MCF 10A (cell line): ENCODE data around the gene SERPINA4. TPM values are rescaled to one million over a fixed set of nuclear protein-coding genes. Genes with fewer than 3 reads are reported as not detected.

Source experiments
- Bru-seq: library from RNA; stranded (reverse); fragments of 400-500 nt; gene quantifications from one replicate; lab custom pipeline; 2021; lab: Mats Ljungman, UMichigan
- BruChase-seq, 2 experiments: library from RNA; stranded (reverse); fragments of 400-500 nt; gene quantifications; one replicate each; lab custom pipeline; 2021; lab: Mats Ljungman, UMichigan
- BruUV-seq: library from RNA; stranded (reverse); fragments of 400-500 nt; replicated peaks from 2 replicates; lab custom pipeline; 2021; lab: Mats Ljungman, UMichigan
- CTCF ChIA-PET: fragments of 300-600 bp; sonication (Branson Sonifier 250); formaldehyde crosslinking; extraction: SDS; loops from one replicate; lab custom pipeline; 2021; ENCODE audit warnings: antibody characterized with exemption, inconsistent platforms; lab: Yijun Ruan, JAX
- POLR2A ChIA-PET: fragments of 300-600, 350-650 bp; sonication (Branson Sonifier 250); formaldehyde crosslinking; extraction: SDS; loops from one replicate; lab custom pipeline; 2020; ENCODE audit warnings: antibody characterized with exemption, inconsistent platforms; lab: Yijun Ruan, JAX
- DNase-seq: peaks from one replicate; pipeline ENCODE4 v3.0.0-alpha.2; 2018; ENCODE audit not compliant: unreplicated experiment
- H3K27ac Mint-ChIP-seq: one replicate; pipeline ENCODE4 v1.8.0; 2022; ENCODE audit warnings: mild to moderate bottlenecking, low read depth, mixed read lengths; ENCODE audit not compliant: unreplicated experiment
- H3K27me3 Mint-ChIP-seq: one replicate; pipeline ENCODE4 v1.8.0; 2022; ENCODE audit warnings: mixed read lengths; ENCODE audit not compliant: insufficient read depth, unreplicated experiment
- H3K36me3 Mint-ChIP-seq: one replicate; pipeline ENCODE4 v1.8.0; 2022; ENCODE audit warnings: mild to moderate bottlenecking, moderate library complexity, mixed read lengths; ENCODE audit not compliant: insufficient read depth, unreplicated experiment
- H3K4me1 Mint-ChIP-seq: one replicate; pipeline ENCODE4 v1.8.0; 2022; ENCODE audit warnings: mixed read lengths; ENCODE audit not compliant: insufficient read depth, unreplicated experiment
- H3K4me3 Mint-ChIP-seq: one replicate; pipeline ENCODE4 v1.8.0; 2022; ENCODE audit warnings: mild to moderate bottlenecking, moderate library complexity, mixed read lengths; ENCODE audit not compliant: unreplicated experiment
- H3K9me3 Mint-ChIP-seq: one replicate; pipeline ENCODE4 v1.8.0; 2022; ENCODE audit warnings: mixed read lengths; ENCODE audit not compliant: unreplicated experiment
- CTCF ChIP-seq: fragments of 200-600 bp; IDR thresholded peaks from one replicate; pipeline ENCODE4 v1.8.0; 2022; ENCODE audit warnings: antibody characterized with exemption, mild to moderate bottlenecking; ENCODE audit not compliant: unreplicated experiment
- intact Hi-C: fragments of 100-400 bp; cut with micrococcal nuclease; formaldehyde crosslinking; loops from 2 replicates; pipeline ENCODE4 v1.14.1; 2022
- long read RNA-seq: library from polyadenylated mRNA; stranded (forward); transcript quantifications from one replicate; pipeline ENCODE4 v2.0.0, GENCODE V29; 2022
- total RNA-seq: library from RNA; stranded (reverse); gene quantifications from 2 replicates; pipeline ENCODE4 v1.2.3, GENCODE V29; 2022

The SERPINA4 gene
- total RNA-seq (not detected in 2 replicates), Bru-seq, nascent RNA (not detected), BruChase-seq, experiment 1, labeled RNA remaining after a 6-hour chase (not detected), BruChase-seq, experiment 2, labeled RNA remaining after a 2-hour chase (not detected)
- long read RNA-seq = 0 reads

GRCh38 chr14:94560751-94561655 lies at the start of gene SERPINA4:
Gene SERPINA4 (plus strand): TSS chr14:94561442. CDS start chr14:94563483, 2,041 bp downstream.
- Mint-ChIP-seq H3K4me3 (no peak within 1 kb of the TSS), H3K27ac (no peak within 1 kb of the TSS), H3K27me3 (no peaks in the 10 kb centered on the region), H3K36me3 (no peaks in the 10 kb centered on the region), H3K4me1 (no peaks in the 10 kb centered on the region), H3K9me3 (peaks cover under 1% of the 10 kb centered on the region)
- intact Hi-C loops = no loop called here
- no peak for TF ChIP-seq CTCF
- BruUV-seq = no TSS peak
- ChIA-PET CTCF (interaction anchor here (1.1 to 4.8 kb wide), 4 partner anchors 8 to 14 kb away, joined by 3 to 32 read pairs (median 6); no protein-coding TSS in a partner anchor), POLR2A (interaction anchor here (0.8 kb wide), 1 partner anchor 23 kb away, joined by 3 read pairs; no protein-coding TSS in a partner anchor)
- no peak for DNase-seq

- intact Hi-C loops = no loop called here
- no peak for TF ChIP-seq CTCF
- H3K4me1 Mint-ChIP-seq = no peaks in the 10 kb centered on the region
- H3K4me3 Mint-ChIP-seq = no peak overlapping the region
- DNase-seq = no peak
- POLR2A ChIA-PET = no interaction called here
- CTCF ChIA-PET = no interaction called here
- no TSS peak for BruUV-seq
- H3K27me3 Mint-ChIP-seq = peaks cover 10% of the 10 kb centered on the region
- H3K27ac Mint-ChIP-seq = no peak overlapping the region
- peaks cover 9% of the 10 kb centered on the region for H3K9me3 Mint-ChIP-seq
- no peaks in the 10 kb centered on the region for H3K36me3 Mint-ChIP-seq
Observed at GRCh38 chr14:94514351-94514750, 46.9 kb upstream of the SERPINA4 start.

GRCh38 chr14:94515426-94515825 lies 45.8 kb upstream of the SERPINA4 start:
- BruUV-seq = no TSS peak
- Mint-ChIP-seq H3K9me3 (peaks cover 18% of the 10 kb centered on the region), H3K4me3 (no peak overlapping the region), H3K36me3 (no peaks in the 10 kb centered on the region), H3K4me1 (no peaks in the 10 kb centered on the region), H3K27ac (no peak overlapping the region), H3K27me3 (peaks cover 11% of the 10 kb centered on the region)
- no peak for TF ChIP-seq CTCF
- POLR2A ChIA-PET = no interaction called here
- intact Hi-C loops = no loop called here
- DNase-seq = no peak
- CTCF ChIA-PET = no interaction called here

- H3K27me3 Mint-ChIP-seq = peaks cover 11% of the 10 kb centered on the region
- H3K9me3 Mint-ChIP-seq = peaks cover 18% of the 10 kb centered on the region
- BruUV-seq = no TSS peak
- H3K36me3 Mint-ChIP-seq = no peaks in the 10 kb centered on the region
- CTCF ChIA-PET = no interaction called here
- H3K4me1 Mint-ChIP-seq = no peaks in the 10 kb centered on the region
- POLR2A ChIA-PET = interaction anchor here (0.7 kb wide), 1 partner anchor 1540 kb away, joined by 4 read pairs; no protein-coding TSS in a partner anchor
- no peak for TF ChIP-seq CTCF
- no peak for DNase-seq
- no peak overlapping the region for H3K27ac Mint-ChIP-seq
- no peak overlapping the region for H3K4me3 Mint-ChIP-seq
- intact Hi-C loops = no loop called here
Observed at GRCh38 chr14:94515856-94516255, 45.4 kb upstream of the SERPINA4 start.
